Neuronal stem cell (in vitro differentiated cells): ENCODE data around the gene MYO1C.

Source experiments
- DNase-seq: peaks from one replicate; pipeline ENCODE4 v3.0.0-alpha.2; 2013; ENCODE audit warnings: low spot score
- H2AFZ ChIP-seq: one replicate; pipeline ENCODE4 v1.6.1; 2013; ENCODE audit warnings: mild to moderate bottlenecking, low read length, inconsistent platforms
- H2AK5ac ChIP-seq: 2 replicates; pipeline ENCODE4 v1.6.1; 2013; ENCODE audit warnings: low read depth, mild to moderate bottlenecking, inconsistent platforms, low read length, moderate library complexity, mixed read lengths
- H2BK120ac ChIP-seq: 2 replicates; pipeline ENCODE4 v1.6.1; 2013; ENCODE audit warnings: low read depth, mild to moderate bottlenecking, inconsistent platforms, low read length, moderate library complexity, mixed read lengths
- H2BK12ac ChIP-seq: one replicate; pipeline ENCODE4 v1.6.1; 2013; ENCODE audit warnings: low read length, inconsistent platforms
- H2BK15ac ChIP-seq: 2 replicates; pipeline ENCODE4 v1.6.1; 2013; ENCODE audit warnings: mild to moderate bottlenecking, low read length, inconsistent platforms, mixed read lengths
- H2BK5ac ChIP-seq: one replicate; pipeline ENCODE4 v1.6.1; 2013; ENCODE audit warnings: inconsistent platforms, mild to moderate bottlenecking, low read length, moderate library complexity
- H3K14ac ChIP-seq: one replicate; pipeline ENCODE4 v1.6.1; 2013; ENCODE audit warnings: low read length, inconsistent platforms
- H3K18ac ChIP-seq: 2 replicates; pipeline ENCODE4 v1.6.1; 2013; ENCODE audit warnings: low read length, inconsistent platforms
- H3K23ac ChIP-seq: 2 replicates; pipeline ENCODE4 v1.6.1; 2013; ENCODE audit warnings: low read depth, mild to moderate bottlenecking, mixed read lengths, low read length, inconsistent platforms; ENCODE audit not compliant: poor library complexity
- H3K27ac ChIP-seq: replicated peaks from 3 replicates; pipeline ENCODE4 v1.5.1; 2013; ENCODE audit warnings: low read length, inconsistent platforms
- H3K27me3 ChIP-seq, 3 experiments: 2 replicates each; pipeline ENCODE4 v1.6.1; 2013; ENCODE audit warnings: low read length in 3 of 3, mild to moderate bottlenecking in 2 of 3, inconsistent platforms in 1 of 3, low read depth in 1 of 3, mixed read lengths in 1 of 3, moderate library complexity in 1 of 3; ENCODE audit not compliant: control insufficient read depth in 3 of 3, insufficient read depth in 3 of 3
- H3K36me3 ChIP-seq, 2 donors: replicated peaks in 1 of 2; 2 replicates each; pipeline ENCODE4 v1.6.1; 2013; ENCODE audit warnings: low read length in 2 of 2; ENCODE audit not compliant: control insufficient read depth in 2 of 2, insufficient read depth in 2 of 2
- H3K4ac ChIP-seq: 2 replicates; pipeline ENCODE4 v1.6.1; 2013; ENCODE audit warnings: inconsistent platforms, mild to moderate bottlenecking, low read length, moderate library complexity
- H3K4me1 ChIP-seq, 2 donors: 1 replicate in 1 of 2; 2 replicates in 1 of 2; pipeline ENCODE4 v1.6.1; 2013; ENCODE audit warnings: low read length in 2 of 2, low read depth in 1 of 2; ENCODE audit not compliant: control insufficient read depth in 2 of 2, insufficient read depth in 1 of 2
- H3K4me2 ChIP-seq: one replicate; pipeline ENCODE4 v1.6.1; 2013; ENCODE audit warnings: mild to moderate bottlenecking, low read length, inconsistent platforms; ENCODE audit not compliant: insufficient read depth, poor library complexity, severe bottlenecking
- H3K4me3 ChIP-seq, 2 donors: 2 replicates each; pipeline ENCODE4 v1.5.1; 2013; ENCODE audit warnings: low read length in 2 of 2, mild to moderate bottlenecking in 2 of 2, inconsistent platforms in 1 of 2, moderate library complexity in 1 of 2
- H3K79me1 ChIP-seq: one replicate; pipeline ENCODE4 v1.6.1; 2013; ENCODE audit warnings: low read depth, mild to moderate bottlenecking, inconsistent platforms, low read length, moderate library complexity
- H3K9ac ChIP-seq: one replicate; pipeline ENCODE4 v1.6.1; 2013; ENCODE audit warnings: mild to moderate bottlenecking, low read depth, low read length, inconsistent platforms; ENCODE audit not compliant: poor library complexity
- H3K9me3 ChIP-seq, 2 donors: replicated peaks in 1 of 2; 2 replicates each; pipeline versions ENCODE3 to v1.6.1; 2013; ENCODE audit warnings: low read length in 2 of 2, mild to moderate bottlenecking in 2 of 2, inconsistent platforms in 1 of 2, low read depth in 1 of 2, mixed read lengths in 1 of 2, moderate library complexity in 1 of 2; ENCODE audit not compliant: control insufficient read depth in 2 of 2, insufficient read depth in 1 of 2
- H4K8ac ChIP-seq: one replicate; pipeline ENCODE4 v1.6.1; 2013; ENCODE audit warnings: low read depth, mild to moderate bottlenecking, inconsistent platforms, low read length, moderate library complexity
- H4K91ac ChIP-seq: one replicate; pipeline ENCODE4 v1.6.1; 2013; ENCODE audit warnings: low read length, low read depth, mild to moderate bottlenecking, inconsistent platforms; ENCODE audit not compliant: poor library complexity
- WGBS, 2 donors: extraction: QIAGEN DNeasy Blood & Tissue Kit; methylation state at CpG; one replicate each; pipeline ENCODE4 v1.1.7; 2013; ENCODE audit warnings: missing lambda C conversion rate in 2 of 2, mixed read lengths in 1 of 2; ENCODE audit not compliant: insufficient read length in 2 of 2, insufficient replicate concordance in 1 of 2; ENCODE audit errors: extremely low coverage in 2 of 2; 5-methylcytosine and 5-hydroxymethylcytosine counted together

The MYO1C gene

DNA sequence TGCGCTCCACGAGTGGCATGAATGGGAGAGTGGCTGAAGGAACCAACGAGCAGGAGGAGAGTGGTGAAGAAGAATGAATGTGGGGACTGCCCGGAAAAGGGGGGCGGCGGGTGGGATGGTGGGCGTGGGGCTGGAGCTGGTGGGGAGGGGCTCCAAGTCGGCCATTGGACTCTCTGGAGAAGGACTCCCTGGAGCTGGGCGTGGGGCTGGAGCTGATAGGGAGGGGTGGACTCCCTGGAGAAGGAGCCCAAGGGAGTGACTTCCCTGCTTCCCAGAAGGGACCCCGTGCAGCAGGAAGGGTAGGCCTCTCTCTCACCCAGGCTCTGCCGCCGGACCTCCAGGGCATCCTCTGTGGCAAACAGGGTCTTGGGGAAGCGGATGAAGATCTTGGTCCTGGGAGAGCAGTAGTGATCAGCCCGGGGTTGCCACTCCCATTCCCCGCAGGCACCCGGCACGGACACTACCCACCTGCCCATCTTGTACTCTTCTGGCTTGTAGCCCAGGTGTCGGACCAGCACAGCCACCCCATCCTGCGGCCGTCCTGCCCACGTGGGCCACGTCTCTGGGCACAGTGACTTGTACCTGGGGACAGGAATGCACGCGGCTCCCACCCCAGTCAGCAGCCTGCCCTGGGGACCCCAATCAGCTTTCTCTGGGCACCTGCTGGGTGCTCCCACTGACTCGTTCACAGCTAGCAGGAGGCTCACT, 21.6 kb downstream of the MYO1C start:
- H3K23ac ChIP-seq: no peak overlapping the region
- no peak overlapping the region for H3K27ac ChIP-seq
- peaks cover 11% of the 10 kb centered on the region for H3K79me1 ChIP-seq
- WGBS, 2 donors: no CpG with 5 or more reads among the region's 25 CpGs
- peak overlapping the region; percentile 71 for H3K14ac ChIP-seq
- H2BK15ac ChIP-seq: no peak overlapping the region
- no peak overlapping the region for H3K4me2 ChIP-seq
- peaks cover 0 to 5% of the 10 kb centered on the region in 2 donors for H3K9me3 ChIP-seq
- H3K4me1 ChIP-seq: peaks cover 3 to 14% of the 10 kb centered on the region in 2 donors
- no peak overlapping the region for H4K8ac ChIP-seq
- no peak overlapping the region for H2BK120ac ChIP-seq
- H2AFZ ChIP-seq: no peak overlapping the region
- no peak overlapping the region for H4K91ac ChIP-seq
- no peak overlapping the region for H3K9ac ChIP-seq
- no peak overlapping the region for H2AK5ac ChIP-seq
- H3K4me3 ChIP-seq: no peak overlapping the region
- no peak for DNase-seq
- no peak overlapping the region for H3K4ac ChIP-seq
- no peak overlapping the region for H2BK5ac ChIP-seq
- H3K27me3 ChIP-seq: no peaks in the 10 kb centered on the region
- no peak overlapping the region for H3K18ac ChIP-seq
- H3K36me3 ChIP-seq: peaks cover 36 to 55% of the 10 kb centered on the region in 2 donors
- no peak overlapping the region for H2BK12ac ChIP-seq

GRCh38 chr17:1470071-1470754, 22.3 kb downstream of the MYO1C start:
- no peak overlapping the region for H3K4me3 ChIP-seq
- H4K91ac ChIP-seq: no peak overlapping the region
- no peak overlapping the region for H3K18ac ChIP-seq
- no peak overlapping the region for H2BK5ac ChIP-seq
- H2AFZ ChIP-seq: no peak overlapping the region
- no peak overlapping the region for H3K4me2 ChIP-seq
- peaks cover 3 to 14% of the 10 kb centered on the region in 2 donors for H3K4me1 ChIP-seq
- H3K27ac ChIP-seq: no peak overlapping the region
- H3K79me1 ChIP-seq: peaks cover 11% of the 10 kb centered on the region
- no peak overlapping the region for H3K14ac ChIP-seq
- no peaks in the 10 kb centered on the region for H3K27me3 ChIP-seq
- peaks cover 37 to 49% of the 10 kb centered on the region in 2 donors for H3K36me3 ChIP-seq
- no CpG with 5 or more reads among the region's 33 CpGs for WGBS, 2 donors
- H2BK15ac ChIP-seq: no peak overlapping the region
- H3K9ac ChIP-seq: no peak overlapping the region
- no peak overlapping the region for H2AK5ac ChIP-seq
- H2BK12ac ChIP-seq: no peak overlapping the region
- no peak for DNase-seq
- H3K4ac ChIP-seq: no peak overlapping the region
- H3K9me3 ChIP-seq: peaks cover 0 to 5% of the 10 kb centered on the region in 2 donors
- no peak overlapping the region for H2BK120ac ChIP-seq
- H4K8ac ChIP-seq: no peak overlapping the region
- no peak overlapping the region for H3K23ac ChIP-seq

DNA sequence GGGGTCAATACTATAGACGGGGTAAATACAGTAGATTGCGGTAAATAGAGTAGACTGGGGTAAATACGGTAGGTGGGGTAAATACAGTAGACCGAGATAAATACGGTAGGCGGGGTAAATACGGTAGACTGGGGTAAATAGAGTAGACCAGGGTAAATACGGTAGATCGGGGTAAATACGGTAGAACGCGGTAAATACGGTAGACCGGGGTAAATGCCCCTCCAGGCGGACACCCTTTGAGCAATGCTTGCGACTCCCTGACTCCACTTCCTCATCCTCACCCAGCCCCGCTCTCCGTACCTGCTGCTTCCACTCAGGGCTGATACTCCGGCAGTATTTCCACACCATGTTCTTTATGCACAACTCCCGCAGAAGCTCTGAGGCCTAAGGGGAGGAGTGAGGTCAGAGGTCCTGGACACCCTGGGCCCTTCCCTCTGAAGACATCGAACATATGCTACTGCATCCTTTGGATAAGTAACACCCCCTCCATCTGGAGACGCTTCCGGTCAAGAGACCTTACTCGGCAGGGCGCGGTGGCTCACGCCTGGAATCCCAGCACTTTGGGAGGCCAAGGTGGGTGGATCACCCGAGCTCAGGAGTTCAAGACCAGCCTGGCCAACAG, 23.1 kb downstream of the MYO1C start:
- no peak overlapping the region for H2BK12ac ChIP-seq
- no peak overlapping the region for H2AFZ ChIP-seq
- H3K4ac ChIP-seq: no peak overlapping the region
- H3K9me3 ChIP-seq: peaks cover 0 to 5% of the 10 kb centered on the region in 2 donors
- H4K8ac ChIP-seq: no peak overlapping the region
- no peaks in the 10 kb centered on the region for H3K27me3 ChIP-seq
- peak overlapping the region; percentile 43 for H3K23ac ChIP-seq
- H2BK120ac ChIP-seq: no peak overlapping the region
- DNase-seq: no peak
- no peak overlapping the region for H3K9ac ChIP-seq
- H3K4me3 ChIP-seq: no peak overlapping the region
- no CpG with 5 or more reads among the region's 28 CpGs for WGBS, 2 donors
- H3K4me2 ChIP-seq: no peak overlapping the region
- H3K79me1 ChIP-seq: peaks cover 8% of the 10 kb centered on the region
- peaks cover 40 to 50% of the 10 kb centered on the region in 2 donors for H3K36me3 ChIP-seq
- H2BK15ac ChIP-seq: no peak overlapping the region
- no peak overlapping the region for H3K27ac ChIP-seq
- H3K14ac ChIP-seq: no peak overlapping the region
- no peak overlapping the region for H4K91ac ChIP-seq
- H2AK5ac ChIP-seq: no peak overlapping the region
- no peak overlapping the region for H3K18ac ChIP-seq
- peaks cover 3 to 14% of the 10 kb centered on the region in 2 donors for H3K4me1 ChIP-seq
- peak overlapping the region; percentile 75 for H2BK5ac ChIP-seq
